CD14-positive monocyte (primary cell): ENCODE data around the gene COPS4. TPM values are rescaled to one million over a fixed set of nuclear protein-coding genes. Genes with fewer than 3 reads are reported as not detected.
A peak's percentile ranks its signal among the peaks of the same experiment; 100 is the strongest.

Experiments used
- DNase-seq, 3 donors: peaks; one replicate each; pipeline ENCODE4 v3.0.0-alpha.2; 2011 to 2022
- H2AFZ ChIP-seq: 2 replicates; pipeline ENCODE4 v1.6.0; 2012; ENCODE audit warnings: mild to moderate bottlenecking, low read depth, low read length, inconsistent platforms; ENCODE audit not compliant: insufficient read depth, poor library complexity, severe bottlenecking
- H3K27ac ChIP-seq, 2 donors: 1 replicate in 1 of 2; 2 replicates in 1 of 2; pipeline ENCODE4 v1.5.1; 2012 to 2013; ENCODE audit warnings: low read length in 2 of 2, control low read depth in 1 of 2, inconsistent platforms in 1 of 2, low read depth in 1 of 2, mild to moderate bottlenecking in 1 of 2
- H3K27me3 ChIP-seq, 2 donors: one replicate each; pipeline versions ENCODE4 v1.6.0 to v1.6.1; 2011 to 2013; ENCODE audit warnings: low read length in 2 of 2; ENCODE audit not compliant: control insufficient read depth in 2 of 2, insufficient read depth in 2 of 2
- H3K36me3 ChIP-seq, 2 donors: replicated peaks in 1 of 2; 1 replicate in 1 of 2; 2 replicates in 1 of 2; pipeline versions ENCODE4 v1.5.1 to v1.6.1; 2012 to 2013; ENCODE audit warnings: low read length in 2 of 2, control low read depth in 1 of 2, inconsistent platforms in 1 of 2, mild to moderate bottlenecking in 1 of 2; ENCODE audit not compliant: insufficient read depth in 2 of 2, control insufficient read depth in 1 of 2
- H3K4me1 ChIP-seq, 2 donors: 1 replicate in 1 of 2; 2 replicates in 1 of 2; pipeline versions ENCODE4 v1.5.1 to v1.6.1; 2012 to 2013; ENCODE audit warnings: low read length in 2 of 2, control low read depth in 1 of 2, inconsistent platforms in 1 of 2, mild to moderate bottlenecking in 1 of 2, moderate library complexity in 1 of 2; ENCODE audit not compliant: insufficient read depth in 2 of 2, control insufficient read depth in 1 of 2
- H3K4me2 ChIP-seq: replicated peaks from 2 replicates; pipeline ENCODE3; 2012; ENCODE audit warnings: low read length, moderate library complexity, mild to moderate bottlenecking; ENCODE audit not compliant: poor library complexity, severe bottlenecking; ENCODE audit errors: extremely low read depth
- H3K4me3 ChIP-seq, 3 experiments: fragments of 200-600 bp in 1 of 3; sonication (generic) in 1 of 3; replicated peaks in 1 of 3; 1 replicate in 2 of 3; 2 replicates in 1 of 3; pipeline ENCODE4 v1.5.1; 2011 to 2013; ENCODE audit warnings: low read length in 3 of 3, mild to moderate bottlenecking in 3 of 3, control low read depth in 2 of 3, low read depth in 2 of 3, inconsistent platforms in 1 of 3, moderate library complexity in 1 of 3
- H3K79me2 ChIP-seq: 2 replicates; pipeline ENCODE4 v1.6.0; 2012; ENCODE audit warnings: mild to moderate bottlenecking, control low read depth, inconsistent platforms, low read length, moderate library complexity; ENCODE audit not compliant: insufficient read depth
- H3K9ac ChIP-seq: 2 replicates; pipeline ENCODE4 v1.6.0; 2017; ENCODE audit warnings: low read length, mild to moderate bottlenecking; ENCODE audit not compliant: insufficient read depth, poor library complexity, severe bottlenecking
- H3K9me3 ChIP-seq, 2 donors: replicated peaks in 1 of 2; 1 replicate in 1 of 2; 2 replicates in 1 of 2; pipeline versions ENCODE4 v1.5.1 to v1.6.1; 2012 to 2013; ENCODE audit warnings: low read length in 2 of 2, control low read depth in 1 of 2; ENCODE audit not compliant: control insufficient read depth in 1 of 2, insufficient read depth in 1 of 2
- H4K20me1 ChIP-seq: 2 replicates; pipeline ENCODE4 v1.6.0; 2012; ENCODE audit warnings: mild to moderate bottlenecking, low read length, control low read depth, moderate library complexity; ENCODE audit not compliant: insufficient read depth
- H3K27ac Mint-ChIP-seq, 7 donors: one replicate each; pipeline ENCODE4 v1.8.0; 2020; ENCODE audit warnings: mild to moderate bottlenecking in 7 of 7, mixed read lengths in 7 of 7, moderate library complexity in 6 of 7, inconsistent platforms in 2 of 7
- H3K27me3 Mint-ChIP-seq, 3 donors: one replicate each; pipeline ENCODE4 v1.8.0; 2021 to 2022; ENCODE audit warnings: low read depth in 3 of 3, mild to moderate bottlenecking in 3 of 3, mixed read lengths in 3 of 3, moderate library complexity in 3 of 3, inconsistent platforms in 1 of 3
- H3K36me3 Mint-ChIP-seq, 2 donors: one replicate each; pipeline ENCODE4 v1.8.0; 2020; ENCODE audit warnings: mixed read lengths in 2 of 2, inconsistent platforms in 1 of 2, mild to moderate bottlenecking in 1 of 2
- H3K4me1 Mint-ChIP-seq: one replicate; pipeline ENCODE4 v1.8.0; 2020; ENCODE audit warnings: mild to moderate bottlenecking, mixed read lengths
- H3K4me3 Mint-ChIP-seq, 2 donors: one replicate each; pipeline ENCODE4 v1.8.0; 2020; ENCODE audit warnings: mild to moderate bottlenecking in 2 of 2, mixed read lengths in 2 of 2, moderate library complexity in 1 of 2
- H3K9me3 Mint-ChIP-seq, 7 donors: one replicate each; pipeline ENCODE4 v1.8.0; 2020 to 2022; ENCODE audit warnings: mixed read lengths in 7 of 7, mild to moderate bottlenecking in 6 of 7, moderate library complexity in 6 of 7, inconsistent platforms in 2 of 7
- CTCF ChIP-seq: fragments of 200-600 bp; IDR thresholded peaks from one replicate; pipeline ENCODE4 v1.8.0; 2022; ENCODE audit warnings: antibody characterized with exemption, mild to moderate bottlenecking
- WGBS: methylation state at CpG from one replicate; pipeline ENCODE4 v1.1.5; 2013; ENCODE audit warnings: missing lambda C conversion rate; ENCODE audit not compliant: insufficient coverage; 5-methylcytosine and 5-hydroxymethylcytosine counted together
- intact Hi-C, 2 donors: fragments of 100-400 bp; cut with micrococcal nuclease; formaldehyde crosslinking; loops; one replicate each; pipeline versions ENCODE4 v1.15.0 to v1.15.1; 2023
- polyA plus RNA-seq, 3 donors: library from polyadenylated mRNA; depleted of rRNA in 1 of 3; unstranded in 2 of 3; stranded (reverse) in 1 of 3; fragments of 300-500 nt in 2 of 3; fragments of >200 nt in 1 of 3; fragmentation: Illumina TruSeq in 2 of 3; gene quantifications; 1 replicate in 2 of 3; 2 replicates in 1 of 3; pipeline ENCODE4 v1.2.3, GENCODE V29; 2012 to 2021

COPS4 gene
- polyA plus RNA-seq, 3 donors = 16.0 to 54.7 (median 54.5) TPM

GRCh38 chr4:83010522-83011318 lies 24.3 kb upstream of the COPS4 start, which contains the start of gene LIN54:
LIN54 (minus strand) TSS chr4:83010823; CDS start chr4:82984844, 25,979 bp downstream.
- Histone ChIP-seq H2AFZ (peak within 1 kb of the TSS; percentile 90), H3K9ac (peak within 1 kb of the TSS; percentile 95), H3K79me2 (peaks cover 68% of the 10 kb centered on the region), H3K4me3 (peak within 1 kb of the TSS; percentile 94 to 99 (median 98)), H3K9me3 (no peaks in the 10 kb centered on the region), H3K4me2 (peak within 1 kb of the TSS; percentile 95), H3K4me1 (peaks cover 31 to 35% of the 10 kb centered on the region in 2 donors), H4K20me1 (no peaks in the 10 kb centered on the region), H3K27ac (peak within 1 kb of the TSS; percentile 94 to 98), H3K36me3 (no peaks in the 10 kb centered on the region), H3K27me3 (no peaks in the 10 kb centered on the region)
- TF ChIP-seq CTCF = no peak
- peak within 1 kb of the TSS; percentile 94 to 99 for H3K4me3 Mint-ChIP-seq
- H3K27ac Mint-ChIP-seq = peak within 1 kb of the TSS; percentile 94 to 99 (median 98)
- H3K27me3 Mint-ChIP-seq = peaks cover 0 to 1% (median 0%) of the 10 kb centered on the region in 3 donors
- intact Hi-C loops = loop anchor here (5.0 kb wide), 1 partner anchor 108 kb away; the partner anchor contains the start of gene THAP9 (in 2 of the 2)
- peaks cover 43% of the 10 kb centered on the region for H3K4me1 Mint-ChIP-seq
- H3K9me3 Mint-ChIP-seq = no peaks in the 10 kb centered on the region
- H3K36me3 Mint-ChIP-seq = no peaks in the 10 kb centered on the region
- DNase-seq = peak; percentile 86 to 89 (median 87)
- under 1% methylated on average over 34 of the region's 54 CpGs for WGBS

GRCh38 chr4:83011689-83012199 lies 23.2 kb upstream of the COPS4 start:
- Histone ChIP-seq H3K27me3 (no peaks in the 10 kb centered on the region), H3K9ac (peak overlapping the region; percentile 84), H3K27ac (peak overlapping the region; percentile 59 to 99), H3K9me3 (no peaks in the 10 kb centered on the region), H3K4me1 (peaks cover 31 to 35% of the 10 kb centered on the region in 2 donors), H2AFZ (peak overlapping the region; percentile 84), H4K20me1 (no peaks in the 10 kb centered on the region), H3K4me2 (peak overlapping the region; percentile 95), H3K4me3 (peak overlapping the region; percentile 73 to 98 (median 94)), H3K79me2 (peaks cover 58% of the 10 kb centered on the region), H3K36me3 (no peaks in the 10 kb centered on the region)
- H3K36me3 Mint-ChIP-seq = no peaks in the 10 kb centered on the region
- peak overlapping the region; percentile 72 to 99 (median 92) for H3K27ac Mint-ChIP-seq
- peaks cover 43% of the 10 kb centered on the region for H3K4me1 Mint-ChIP-seq
- no peak for DNase-seq
- H3K27me3 Mint-ChIP-seq = peaks cover 0 to 1% (median 0%) of the 10 kb centered on the region in 3 donors
- H3K9me3 Mint-ChIP-seq = no peaks in the 10 kb centered on the region
- WGBS = 0% methylated on average over 3 of the region's 5 CpGs
- no peak for TF ChIP-seq CTCF
- intact Hi-C loops = loop anchor here (2.0 to 5.0 kb wide), 2 partner anchors 23 to 109 kb away; partner anchors contain the start of genes THAP9 (in 2 of the 2) and COPS4 (in 1 of the 2)
- peak overlapping the region; percentile 94 to 99 for H3K4me3 Mint-ChIP-seq
